GM12891 (cell line): ENCODE results near the gene SLC35E4.

ENCODE experiments used
- PAX5 ChIP-seq: IDR thresholded peaks from 2 replicates; pipeline ENCODE4 v1.6.1; 2011; ENCODE audit warnings: low read length, moderate library complexity, mild to moderate bottlenecking; ENCODE audit not compliant: insufficient read depth, severe bottlenecking
- POLR2A ChIP-seq: IDR thresholded peaks from 2 replicates; pipeline ENCODE4 v1.6.1; 2011; ENCODE audit warnings: low read depth, low read length, control low read depth
- POLR2AphosphoS5 ChIP-seq: IDR thresholded peaks from 2 replicates; pipeline ENCODE4 v1.6.1; 2011; ENCODE audit warnings: low read depth, low read length, control low read depth
- POU2F2 ChIP-seq: IDR thresholded peaks from 2 replicates; pipeline ENCODE4 v1.6.1; 2011; ENCODE audit warnings: low read depth, mild to moderate bottlenecking, control low read depth, low read length, moderate library complexity
- SPI1 ChIP-seq: IDR thresholded peaks from 2 replicates; pipeline ENCODE4 v1.6.1; 2011; ENCODE audit warnings: low read depth, low read length, control low read depth
- TAF1 ChIP-seq: IDR thresholded peaks from 2 replicates; pipeline ENCODE4 v1.6.1; 2011; ENCODE audit warnings: low read depth, low read length, control low read depth

GRCh38 chr22:30614268-30614667 is 21.3 kb upstream of the SLC35E4 start:
- TF ChIP-seq TAF1 (no peak), POLR2AphosphoS5 (no peak), POLR2A (no peak), POU2F2 (no peak), SPI1 (no peak), PAX5 (no peak)
